ENCODE data around the gene PARP11. TPM values are rescaled to one million over a fixed set of nuclear protein-coding genes. Genes with fewer than 3 reads are reported as not detected.

PARP11 gene
- polyA plus RNA-seq, 3 donors from 2014 or later: 5.4 to 9.5 (median 8.5) TPM

GRCh38 chr12:3768911-3769447 is 104.2 kb downstream of the PARP11 start:
- no peaks in the 10 kb centered on the region for H3K9me3 Mint-ChIP-seq
- H3K36me3 Mint-ChIP-seq: peaks cover 3 to 8% (median 7%) of the 10 kb centered on the region in 3 donors
- H3K4me3 Mint-ChIP-seq: no peak overlapping the region
- H3K27me3 Mint-ChIP-seq (ENCODE audit: low read depth in 3 of 3): no peaks in the 10 kb centered on the region
- H3K4me1 Mint-ChIP-seq: peaks cover 0 to 5% of the 10 kb centered on the region in 2 donors
- no peak overlapping the region for H3K27ac Mint-ChIP-seq
- no peak for DNase-seq

- Mint-ChIP-seq H3K4me1 (peaks cover 0 to 3% of the 10 kb centered on the region in 2 donors), H3K27me3 (ENCODE audit: low read depth in 3 of 3) (no peaks in the 10 kb centered on the region)
Measured at GRCh38 chr12:3761116-3761735, 112.0 kb downstream of the PARP11 start.

GRCh38 chr12:3759878-3760277 is 113.3 kb downstream of the PARP11 start:
- no peak overlapping the region for H3K4me3 Mint-ChIP-seq
- DNase-seq: no peak
- no peaks in the 10 kb centered on the region for H3K9me3 Mint-ChIP-seq
- H3K27me3 Mint-ChIP-seq (ENCODE audit: low read depth in 3 of 3): no peaks in the 10 kb centered on the region
- peaks cover 3 to 7% of the 10 kb centered on the region in 2 donors for H3K4me1 Mint-ChIP-seq
- H3K27ac Mint-ChIP-seq: no peak overlapping the region
- peaks cover 0 to 15% (median 3%) of the 10 kb centered on the region in 3 donors for H3K36me3 Mint-ChIP-seq

More at GRCh38 chr12:3761116-3761735, 112.0 kb downstream of the PARP11 start:
- DNase-seq: no peak
- no peak overlapping the region for H3K4me3 Mint-ChIP-seq
- no peak overlapping the region for H3K27ac Mint-ChIP-seq
- no peaks in the 10 kb centered on the region for H3K9me3 Mint-ChIP-seq
- peaks cover 0 to 18% (median 3%) of the 10 kb centered on the region in 3 donors for H3K36me3 Mint-ChIP-seq

Other genes starting within 250 kb of the PARP11 start
- gene CRACR2A, start 120.3 kb downstream of the PARP11 start, polyA plus RNA-seq: 10 to 100 TPM in 2 of 3 donors, 1 to 10 TPM in 1; 4.0 to 33.9 (median 16.5) TPM

Measured in immature natural killer cell (primary cell).